HEK293 (cell line): ENCODE data around the gene TUBB2B.
A peak's percentile ranks its signal among the peaks of the same experiment; 100 is the strongest.

Experiments
- CTCF ChIA-PET: fragments of 350-600 bp; formaldehyde crosslinking; extraction: SDS; loops from one replicate; lab custom pipeline; 2021; ENCODE audit warnings: antibody characterized with exemption; lab: Yijun Ruan, JAX
- POLR2A ChIA-PET: fragments of 300-600 bp; formaldehyde crosslinking; extraction: SDS; loops from one replicate; lab custom pipeline; 2020; ENCODE audit warnings: antibody characterized with exemption, inconsistent platforms; lab: Yijun Ruan, JAX
- H3K27ac ChIP-seq: fragments of 200-500 bp; sonication (Bioruptor generic); 2 replicates; pipeline ENCODE4 v1.5.1; 2014; ENCODE audit warnings: low read depth, low read length, control low read depth, inconsistent platforms; ENCODE audit errors: extremely low read depth
- H3K36me3 ChIP-seq, 2 experiments: fragments of 200-500 bp in 1 of 2; sonication (Bioruptor generic) in 1 of 2; 1 replicate in 1 of 2; 2 replicates in 1 of 2; pipeline ENCODE4 v1.5.1; 2014 to 2017; ENCODE audit warnings: inconsistent platforms in 2 of 2, low read length in 2 of 2; ENCODE audit not compliant: control insufficient read depth in 2 of 2, insufficient read depth in 1 of 2
- H3K4me1 ChIP-seq: fragments of 200-500 bp; sonication (Bioruptor generic); 2 replicates; pipeline ENCODE4 v1.5.1; 2014; ENCODE audit warnings: mild to moderate bottlenecking, low read length, inconsistent platforms; ENCODE audit not compliant: control insufficient read depth, insufficient read depth
- H3K4me3 ChIP-seq: 2 replicates; pipeline ENCODE4 v1.5.1; 2011; ENCODE audit warnings: low read depth, mild to moderate bottlenecking, control low read depth, low read length, moderate library complexity
- H3K9me3 ChIP-seq: fragments of 200-500 bp; sonication (Bioruptor generic); 2 replicates; pipeline ENCODE4 v1.5.1; 2014; ENCODE audit warnings: low read depth, low read length, inconsistent platforms; ENCODE audit not compliant: control insufficient read depth, insufficient read depth
- ATF2 ChIP-seq: fragments of 450-650 bp; formaldehyde crosslinking; IDR thresholded peaks from 2 replicates; pipeline ENCODE4 v1.5.1; 2016; ENCODE audit warnings: missing biosample characterization, missing genetic modification characterization, low read depth
- EGR2 ChIP-seq: fragments of 450-650 bp; formaldehyde crosslinking; IDR thresholded peaks from 2 replicates; pipeline ENCODE4 v1.5.1; 2016; ENCODE audit warnings: low read depth, missing biosample characterization, missing genetic modification characterization
- GLIS1 ChIP-seq: fragments of 450-650 bp; formaldehyde crosslinking; IDR thresholded peaks from 2 replicates; pipeline ENCODE4 v1.5.1; 2016; ENCODE audit warnings: missing biosample characterization, missing genetic modification characterization
- GLIS2 ChIP-seq: fragments of 450-650 bp; formaldehyde crosslinking; IDR thresholded peaks from 2 replicates; pipeline ENCODE4 v1.5.1; 2016; ENCODE audit warnings: missing biosample characterization, missing genetic modification characterization
- KLF10 ChIP-seq: fragments of 450-650 bp; IDR thresholded peaks from 2 replicates; pipeline ENCODE4 v1.5.1; 2018; ENCODE audit warnings: missing biosample characterization, mild to moderate bottlenecking, missing genetic modification characterization
- ZBTB20 ChIP-seq: fragments of 450-650 bp; formaldehyde crosslinking; IDR thresholded peaks from 2 replicates; pipeline ENCODE4 v1.5.1; 2016; ENCODE audit warnings: missing biosample characterization, missing genetic modification characterization
- ZFHX2 ChIP-seq: fragments of 450-650 bp; formaldehyde crosslinking; conservative IDR thresholded peaks from 2 replicates; pipeline ENCODE4 v1.5.1; 2016; ENCODE audit warnings: missing biosample characterization, missing genetic modification characterization
- ZIC2 ChIP-seq: fragments of 450-650 bp; formaldehyde crosslinking; IDR thresholded peaks from 2 replicates; pipeline ENCODE4 v1.5.1; 2016; ENCODE audit warnings: missing biosample characterization, missing genetic modification characterization
- ZNF133 ChIP-seq: fragments of 450-650 bp; formaldehyde crosslinking; IDR thresholded peaks from 2 replicates; pipeline ENCODE4 v1.5.1; 2016; ENCODE audit warnings: missing biosample characterization, missing genetic modification characterization
- ZNF16 ChIP-seq: fragments of 450-650 bp; formaldehyde crosslinking; IDR thresholded peaks from 2 replicates; pipeline ENCODE4 v1.5.1; 2016; ENCODE audit warnings: low read depth, missing biosample characterization, missing genetic modification characterization
- ZNF174 ChIP-seq: fragments of 450-650 bp; formaldehyde crosslinking; IDR thresholded peaks from 2 replicates; pipeline ENCODE4 v1.5.0; 2017; ENCODE audit warnings: missing biosample characterization, mild to moderate bottlenecking, missing genetic modification characterization
- ZNF19 ChIP-seq: fragments of 450-650 bp; formaldehyde crosslinking; IDR thresholded peaks from 2 replicates; pipeline ENCODE4; 2016; ENCODE audit warnings: missing biosample characterization, missing genetic modification characterization, low read depth
- ZNF239 ChIP-seq: fragments of 450-650 bp; formaldehyde crosslinking; IDR thresholded peaks from 2 replicates; pipeline ENCODE4 v1.5.1; 2016; ENCODE audit warnings: missing biosample characterization, missing genetic modification characterization
- ZNF24 ChIP-seq: fragments of 450-650 bp; formaldehyde crosslinking; IDR thresholded peaks from 2 replicates; pipeline ENCODE4 v1.5.1; 2016; ENCODE audit warnings: missing biosample characterization, missing genetic modification characterization
- ZNF335 ChIP-seq: fragments of 450-650 bp; formaldehyde crosslinking; conservative IDR thresholded peaks from 2 replicates; pipeline ENCODE4 v1.5.1; 2016; ENCODE audit warnings: missing biosample characterization, missing genetic modification characterization
- ZNF404 ChIP-seq: fragments of 450-650 bp; formaldehyde crosslinking; IDR thresholded peaks from 2 replicates; pipeline ENCODE4 v1.5.1; 2017; ENCODE audit warnings: missing biosample characterization, missing genetic modification characterization
- ZNF449 ChIP-seq: fragments of 450-650 bp; formaldehyde crosslinking; IDR thresholded peaks from 2 replicates; pipeline ENCODE4 v1.5.1; 2017; ENCODE audit warnings: missing biosample characterization, mild to moderate bottlenecking, missing genetic modification characterization, moderate library complexity
- ZNF501 ChIP-seq: fragments of 450-650 bp; formaldehyde crosslinking; IDR thresholded peaks from 2 replicates; pipeline ENCODE4 v1.5.1; 2016; ENCODE audit warnings: missing biosample characterization, missing genetic modification characterization
- ZNF623 ChIP-seq: fragments of 450-650 bp; formaldehyde crosslinking; IDR thresholded peaks from 2 replicates; pipeline ENCODE4 v1.5.1; 2016; ENCODE audit warnings: missing biosample characterization, missing genetic modification characterization
- ZNF830 ChIP-seq: fragments of 450-650 bp; IDR thresholded peaks from 2 replicates; pipeline ENCODE4 v1.5.0; 2018; ENCODE audit warnings: missing biosample characterization, missing genetic modification characterization, low read depth, mild to moderate bottlenecking, moderate library complexity
- ZNF843 ChIP-seq: fragments of 450-650 bp; formaldehyde crosslinking; IDR thresholded peaks from 2 replicates; pipeline ENCODE4 v1.5.1; 2016; ENCODE audit warnings: missing biosample characterization, missing genetic modification characterization
- TF ChIP-seq, protein P1 (sequence below): fragments of 450-650 bp; formaldehyde crosslinking; IDR thresholded peaks from 2 replicates; pipeline ENCODE4 v1.5.1; 2016; ENCODE audit warnings: missing biosample characterization, missing genetic modification characterization, borderline replicate concordance

The TUBB2B gene

GRCh38 chr6:3249821-3250220 is 22.4 kb upstream of the TUBB2B start:
- H3K4me3 ChIP-seq: no peak overlapping the region
- POLR2A ChIA-PET: interaction anchor here (1.3 to 3.1 kb wide), 3 partner anchors 23 to 93 kb away, joined by 5 to 26 read pairs (median 20); partner anchors contain the start of genes TUBB2A and TUBB2B
- H3K36me3 ChIP-seq: no peaks in the 10 kb centered on the region
- no peaks in the 10 kb centered on the region for H3K9me3 ChIP-seq
- no peak overlapping the region for H3K27ac ChIP-seq
- peak; percentile 51; the same call in 1 of the 2 replicates for TF ChIP-seq ZIC2 (tag by site-specific recombination)
- TF ChIP-seq KLF10 (tag by site-specific recombination): no peak
- CTCF ChIA-PET: interaction anchor here (0.6 to 7.1 kb wide), 7 partner anchors 12 to 489 kb away, joined by 3 to 72 read pairs (median 13); no protein-coding TSS in a partner anchor
- H3K4me1 ChIP-seq: peaks cover 6% of the 10 kb centered on the region; the same call in 1 of the 2 replicates

DNA sequence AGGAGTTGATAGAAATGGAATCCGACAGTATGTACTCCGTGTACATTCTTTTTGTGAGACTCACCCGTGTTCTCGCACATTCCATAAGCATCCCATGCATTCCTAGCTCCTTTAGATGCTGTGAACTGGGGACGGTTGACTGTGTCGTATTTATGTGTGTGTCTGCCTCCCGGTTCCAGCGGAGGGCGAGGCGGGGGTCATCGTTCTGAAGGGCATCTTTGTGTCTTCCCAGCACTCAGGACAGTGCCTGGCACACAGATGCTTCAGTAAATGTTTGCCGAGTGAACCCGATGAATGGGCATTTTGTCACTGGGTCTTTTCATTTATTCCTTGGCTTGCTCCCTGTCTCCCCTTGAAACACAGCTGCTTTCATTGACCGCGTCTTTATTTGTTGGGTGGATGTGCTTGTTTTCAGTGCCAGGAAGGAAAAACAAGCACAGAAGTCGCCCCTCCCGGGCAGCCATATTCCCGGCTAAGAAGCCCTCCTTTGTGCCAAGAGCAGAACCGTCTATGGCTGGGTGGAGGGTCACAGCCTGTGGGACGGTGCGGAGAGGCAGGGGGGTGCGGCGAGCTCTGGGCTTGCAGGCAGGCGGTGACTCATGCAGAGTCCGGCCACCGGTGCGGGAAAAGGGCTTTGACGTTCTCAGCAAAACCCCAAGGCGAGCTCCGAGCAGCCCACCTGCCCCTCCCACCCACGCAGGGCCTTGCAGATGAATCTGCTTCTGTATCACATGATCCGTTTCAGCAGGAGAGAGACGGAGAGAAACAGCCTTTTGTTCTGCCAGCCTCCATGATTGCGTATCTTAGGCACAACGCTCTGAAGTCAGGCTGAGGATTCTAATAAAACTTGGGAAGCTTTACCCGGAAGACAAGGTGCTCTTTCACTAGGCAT is 20.0 kb upstream of the TUBB2B start:
- H3K27ac ChIP-seq: peak overlapping the region; percentile 20; the same call in 1 of the 2 replicates
- ChIA-PET POLR2A (interaction anchor here (0.7 to 3.6 kb wide), 11 partner anchors 10 to 524 kb away, joined by 3 to 23 read pairs (median 6); partner anchors contain the start of genes PSMG4 and TUBB2A), CTCF (interaction anchor here (0.6 to 7.1 kb wide), 15 partner anchors 9 to 1138 kb away, joined by 3 to 72 read pairs (median 3); partner anchors contain the start of genes BPHL and TUBB2A)

GRCh38 chr6:3245216-3245615 is 17.8 kb upstream of the TUBB2B start:
- ChIA-PET CTCF (no interaction called here), POLR2A (interaction anchor here (0.7 to 3.6 kb wide), 2 partner anchors 14 to 274 kb away, joined by 5 to 21 read pairs; partner anchors contain the start of gene SERPINB6)
- Histone ChIP-seq H3K9me3 (no peaks in the 10 kb centered on the region), H3K4me1 (peaks cover 6% of the 10 kb centered on the region; the same call in 1 of the 2 replicates), H3K36me3 (no peaks in the 10 kb centered on the region), H3K27ac (no peak overlapping the region), H3K4me3 (no peak overlapping the region)
- TF ChIP-seq ZNF449 (tag by site-specific recombination) (no peak), GLIS1 (tag by site-specific recombination) (no peak)
- TF ChIP-seq, protein P1, sequence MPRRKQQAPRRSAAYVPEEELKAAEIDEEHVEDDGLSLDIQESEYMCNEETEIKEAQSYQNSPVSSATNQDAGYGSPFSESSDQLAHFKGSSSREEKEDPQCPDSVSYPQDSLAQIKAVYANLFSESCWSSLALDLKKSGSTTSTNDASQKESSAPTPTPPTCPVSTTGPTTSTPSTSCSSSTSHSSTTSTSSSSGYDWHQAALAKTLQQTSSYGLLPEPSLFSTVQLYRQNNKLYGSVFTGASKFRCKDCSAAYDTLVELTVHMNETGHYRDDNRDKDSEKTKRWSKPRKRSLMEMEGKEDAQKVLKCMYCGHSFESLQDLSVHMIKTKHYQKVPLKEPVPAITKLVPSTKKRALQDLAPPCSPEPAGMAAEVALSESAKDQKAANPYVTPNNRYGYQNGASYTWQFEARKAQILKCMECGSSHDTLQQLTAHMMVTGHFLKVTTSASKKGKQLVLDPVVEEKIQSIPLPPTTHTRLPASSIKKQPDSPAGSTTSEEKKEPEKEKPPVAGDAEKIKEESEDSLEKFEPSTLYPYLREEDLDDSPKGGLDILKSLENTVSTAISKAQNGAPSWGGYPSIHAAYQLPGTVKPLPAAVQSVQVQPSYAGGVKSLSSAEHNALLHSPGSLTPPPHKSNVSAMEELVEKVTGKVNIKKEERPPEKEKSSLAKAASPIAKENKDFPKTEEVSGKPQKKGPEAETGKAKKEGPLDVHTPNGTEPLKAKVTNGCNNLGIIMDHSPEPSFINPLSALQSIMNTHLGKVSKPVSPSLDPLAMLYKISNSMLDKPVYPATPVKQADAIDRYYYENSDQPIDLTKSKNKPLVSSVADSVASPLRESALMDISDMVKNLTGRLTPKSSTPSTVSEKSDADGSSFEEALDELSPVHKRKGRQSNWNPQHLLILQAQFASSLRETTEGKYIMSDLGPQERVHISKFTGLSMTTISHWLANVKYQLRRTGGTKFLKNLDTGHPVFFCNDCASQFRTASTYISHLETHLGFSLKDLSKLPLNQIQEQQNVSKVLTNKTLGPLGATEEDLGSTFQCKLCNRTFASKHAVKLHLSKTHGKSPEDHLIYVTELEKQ (tag by site-specific recombination): no peak

More for the DNA sequence above, 20.0 kb upstream of the TUBB2B start:
- Histone ChIP-seq H3K4me1 (peaks cover 6% of the 10 kb centered on the region; the same call in 1 of the 2 replicates), H3K4me3 (peak overlapping the region; percentile 19), H3K9me3 (no peaks in the 10 kb centered on the region), H3K36me3 (no peaks in the 10 kb centered on the region)
- TF ChIP-seq EGR2 (tag by site-specific recombination) (peak; percentile 38; the same call in 1 of the 2 replicates), ZNF623 (tag by site-specific recombination) (no peak), GLIS2 (tag by site-specific recombination) (no peak), ZNF501 (tag by site-specific recombination) (no peak), ZNF404 (tag by site-specific recombination) (no peak), ZFHX2 (peak; percentile 42), ZNF16 (tag by site-specific recombination) (no peak), ZNF239 (tag by site-specific recombination) (no peak), ZBTB20 (tag by site-specific recombination) (peak; percentile 61; the same call in 1 of the 2 replicates), ZNF133 (tag by site-specific recombination) (no peak), ZNF174 (tag by site-specific recombination) (no peak), ZIC2 (tag by site-specific recombination) (no peak), ATF2 (tag by site-specific recombination) (no peak), ZNF843 (tag by site-specific recombination) (no peak), ZNF830 (tag by site-specific recombination) (no peak), ZNF335 (tag by site-specific recombination) (peak; percentile 53; the same call in 1 of the 2 replicates), ZNF24 (tag by site-specific recombination) (no peak), ZNF19 (no peak)
- TF ChIP-seq, protein P1 (tag by site-specific recombination): no peak
